Nucleus accumbens (tissue), 56 donors: ENCODE measurements around the gene ARL6IP6.
"Not testable (repeated sequence)": the region's sequence is repeated elsewhere in the genome, so short reads cannot be mapped to it uniquely, and the experiment has no call there.

Experiments used
- DNase-seq, 56 donors: peaks; one replicate each; lab custom pipeline; 2025; lab: John Stamatoyannopoulos, UW

ARL6IP6 gene

GRCh38 chr2:152720794-152721193, 2.4 kb downstream of the ARL6IP6 start:
- DNase-seq: no peak

DNA sequence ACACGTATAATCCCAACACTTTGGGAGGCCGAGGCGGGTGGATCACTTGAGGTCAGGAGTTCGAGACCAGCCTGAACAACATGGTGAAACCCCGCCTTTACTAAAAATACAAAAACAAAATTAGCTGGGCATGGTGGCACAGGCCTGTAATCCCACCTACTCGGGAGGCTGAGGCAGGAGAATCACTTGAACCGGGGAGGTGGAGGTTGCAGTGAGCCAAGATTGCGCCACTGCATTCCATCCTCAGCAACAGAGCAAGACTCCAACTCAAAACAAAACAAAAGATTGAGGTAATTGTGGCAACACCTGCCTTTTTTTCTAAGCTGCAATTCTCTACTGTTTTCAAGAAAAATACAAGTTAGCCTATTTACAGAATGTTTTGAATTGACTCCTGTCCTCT, 4.2 kb downstream of the ARL6IP6 start:
- not testable (repeated sequence) for DNase-seq

GRCh38 chr2:152723918-152724317, 5.5 kb downstream of the ARL6IP6 start:
- no peak for DNase-seq

GRCh38 chr2:152729844-152730243, 11.4 kb downstream of the ARL6IP6 start:
- no peak for DNase-seq

DNA sequence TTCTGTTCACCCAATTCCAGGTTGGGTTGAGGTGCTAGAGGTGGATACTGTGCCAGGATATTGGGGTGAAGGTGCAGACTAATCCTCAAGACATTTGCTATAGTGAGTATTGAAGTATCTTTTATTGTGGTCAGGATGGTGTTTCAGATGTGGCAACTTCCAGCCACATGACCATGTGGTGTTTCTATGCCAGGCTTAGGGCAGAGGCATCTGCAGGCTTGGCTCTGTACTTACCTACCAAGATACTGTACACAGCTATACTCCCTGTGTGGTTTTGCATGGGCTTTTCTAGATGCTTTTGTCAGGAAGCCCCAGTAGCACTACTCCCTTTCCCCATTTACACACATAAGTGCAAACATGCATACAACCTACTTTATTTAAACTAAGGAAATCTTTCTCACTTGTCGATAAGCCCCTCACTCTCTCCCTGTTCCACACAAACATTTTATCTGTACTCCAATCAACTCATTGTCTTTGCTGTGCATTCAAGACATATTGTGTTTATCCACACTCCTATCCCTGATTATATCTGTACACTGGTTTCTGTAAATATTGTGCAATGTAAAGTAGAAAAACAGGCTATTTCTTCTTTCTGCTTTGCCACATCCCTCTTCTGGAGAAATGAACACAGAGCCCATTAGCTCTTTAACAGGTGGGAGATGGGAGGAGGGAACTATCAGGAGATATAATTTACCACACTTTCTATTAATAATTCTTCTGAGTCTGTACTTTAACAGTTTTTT, 12.3 kb downstream of the ARL6IP6 start:
- DNase-seq: no peak

DNA sequence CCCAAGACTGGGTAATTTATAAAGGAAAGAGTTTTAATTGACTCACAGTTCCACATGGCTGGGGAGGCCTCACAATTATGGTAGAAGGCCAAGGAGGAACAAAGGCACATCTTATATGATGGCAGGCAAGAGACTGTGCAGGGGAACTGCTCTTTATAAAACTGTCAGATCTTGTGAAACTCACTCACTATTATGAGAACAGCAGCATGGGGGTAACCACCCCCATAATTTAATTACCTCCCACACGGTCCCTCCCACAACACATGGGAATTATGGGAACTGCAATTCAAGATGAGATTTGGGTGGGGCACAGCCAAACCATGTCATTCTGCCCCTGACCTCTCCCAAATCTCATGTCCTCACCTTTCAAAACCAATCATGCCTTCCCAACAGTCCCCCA, 19.1 kb downstream of the ARL6IP6 start:
- not testable (repeated sequence) for DNase-seq

DNA sequence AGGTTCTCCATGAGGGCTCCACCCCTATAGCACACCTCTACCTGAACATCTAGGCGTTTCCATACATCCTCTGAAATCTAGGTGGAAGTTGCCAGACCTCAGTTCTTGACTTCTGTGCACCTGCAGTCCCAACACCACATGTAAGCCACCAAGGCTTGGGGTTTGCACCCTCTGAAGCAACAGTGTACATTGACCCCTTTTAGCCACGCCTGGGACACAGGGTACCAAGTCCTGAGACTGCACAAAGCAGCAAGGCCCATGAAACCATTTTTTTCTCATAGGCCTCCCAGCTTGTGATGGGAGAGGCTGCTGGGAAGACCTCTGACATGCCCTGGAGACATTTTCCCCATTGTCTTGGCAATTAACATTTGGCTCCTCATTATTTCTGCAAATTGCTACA, 20.0 kb downstream of the ARL6IP6 start:
- no peak for DNase-seq

DNA sequence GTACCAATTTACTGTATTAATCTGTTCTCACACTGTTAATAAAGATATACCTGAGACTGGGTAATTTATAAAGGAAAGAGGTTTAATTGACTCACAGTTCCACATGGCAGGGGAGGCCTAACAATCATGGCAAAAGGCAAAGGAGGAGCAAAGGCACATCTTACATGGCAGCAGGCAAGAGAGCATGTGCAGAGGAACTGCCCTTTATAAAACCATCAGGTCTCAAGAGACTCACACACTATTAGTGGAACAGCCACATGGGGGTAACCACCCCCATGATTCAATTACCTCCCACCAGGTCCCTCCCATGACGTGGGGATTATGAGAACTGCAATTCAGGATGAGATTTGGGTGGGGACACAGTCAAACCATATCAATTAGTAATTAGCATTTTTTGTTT, 21.3 kb downstream of the ARL6IP6 start:
- not testable (repeated sequence) for DNase-seq

- DNase-seq: no peak
Observed at GRCh38 chr2:152740743-152741328, 22.4 kb downstream of the ARL6IP6 start.

- DNase-seq: no peak
Observed at GRCh38 chr2:152743002-152743401, 24.6 kb downstream of the ARL6IP6 start.

GRCh38 chr2:152747751-152748150, 29.3 kb downstream of the ARL6IP6 start:
- DNase-seq: not testable (repeated sequence)

DNA sequence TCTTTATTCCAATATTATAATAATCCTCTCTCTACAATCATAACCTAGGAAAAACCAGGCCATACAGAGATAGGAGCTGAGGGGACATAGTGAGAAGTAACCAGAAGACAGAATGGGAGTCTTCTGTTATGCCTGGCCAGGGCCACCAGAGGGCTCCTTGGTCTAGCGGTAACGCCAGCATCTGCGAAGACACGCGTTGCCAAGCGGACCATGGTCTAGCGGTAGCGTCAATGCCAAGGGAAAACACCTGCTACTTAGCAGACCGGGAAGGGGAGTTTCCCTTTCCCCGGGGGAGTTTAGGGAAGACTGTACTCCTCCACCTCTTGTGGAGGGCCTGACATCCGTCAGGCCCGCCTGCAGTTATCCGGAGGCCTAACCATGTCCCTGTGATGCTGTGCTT, 36.6 kb downstream of the ARL6IP6 start:
- DNase-seq: peak in 1 of 56 donors; percentile 0

- DNase-seq: no peak
Observed at GRCh38 chr2:152759290-152760072, 41.1 kb downstream of the ARL6IP6 start.

DNA sequence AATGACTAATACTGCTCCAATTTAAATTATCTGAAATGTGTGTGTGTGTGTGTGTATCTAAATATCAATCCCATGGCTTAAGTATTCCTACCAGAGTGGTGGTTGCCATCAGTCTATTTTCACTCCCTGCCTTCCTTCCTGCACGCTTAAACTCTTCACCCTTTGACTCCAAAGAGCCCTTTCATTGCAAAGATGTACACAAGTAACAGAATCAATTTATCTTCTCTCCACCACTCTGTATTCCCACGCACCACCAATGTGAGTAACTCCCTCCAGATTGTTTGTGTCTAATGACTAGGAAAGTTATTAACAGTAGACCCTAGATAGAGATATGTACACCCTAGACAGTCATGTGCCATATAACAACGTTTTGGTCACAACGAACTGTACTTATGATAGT, 42.8 kb downstream of the ARL6IP6 start:
- DNase-seq: no peak

DNA sequence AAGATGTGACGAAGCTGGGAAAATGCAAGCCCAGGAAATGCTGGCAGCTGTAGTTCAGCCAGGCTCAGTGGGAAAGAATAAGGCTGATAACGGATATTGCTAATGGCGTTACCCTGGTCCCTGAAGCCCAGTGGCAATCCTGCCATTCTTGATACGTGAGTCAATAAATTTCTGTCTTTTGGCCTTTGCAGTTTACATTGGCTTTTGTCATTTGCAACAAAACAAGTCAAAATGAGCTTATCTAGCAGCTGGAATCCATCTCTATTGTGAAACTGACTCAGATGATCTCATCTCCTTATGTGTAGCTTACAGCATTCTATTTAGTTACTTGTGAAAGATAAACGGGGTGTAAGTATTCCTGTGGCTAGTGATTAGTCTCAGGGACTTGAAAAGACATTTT, 43.8 kb downstream of the ARL6IP6 start:
- DNase-seq: no peak

DNA sequence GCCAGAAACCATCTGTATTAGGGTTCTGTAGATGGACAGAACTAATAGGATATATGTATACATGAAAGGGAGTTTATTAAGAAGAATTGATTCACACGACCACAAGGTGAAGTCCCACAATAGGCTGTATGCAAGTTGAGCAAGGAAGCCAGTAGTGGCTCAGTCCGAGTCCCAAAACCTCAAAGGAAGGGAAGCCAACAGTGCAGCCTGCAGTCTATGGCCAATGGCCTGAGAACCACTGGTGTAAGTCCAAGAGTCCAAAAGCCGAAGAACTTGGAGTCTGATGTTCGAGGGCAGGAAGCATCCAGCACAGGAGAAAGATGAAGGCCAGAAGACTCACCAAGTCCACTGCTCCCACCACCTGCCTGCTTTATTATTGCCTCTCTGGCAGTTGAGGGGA, 44.8 kb downstream of the ARL6IP6 start:
- not testable (repeated sequence) for DNase-seq

- DNase-seq: no peak
Observed at GRCh38 chr2:152763651-152764050, 45.2 kb downstream of the ARL6IP6 start.

DNA sequence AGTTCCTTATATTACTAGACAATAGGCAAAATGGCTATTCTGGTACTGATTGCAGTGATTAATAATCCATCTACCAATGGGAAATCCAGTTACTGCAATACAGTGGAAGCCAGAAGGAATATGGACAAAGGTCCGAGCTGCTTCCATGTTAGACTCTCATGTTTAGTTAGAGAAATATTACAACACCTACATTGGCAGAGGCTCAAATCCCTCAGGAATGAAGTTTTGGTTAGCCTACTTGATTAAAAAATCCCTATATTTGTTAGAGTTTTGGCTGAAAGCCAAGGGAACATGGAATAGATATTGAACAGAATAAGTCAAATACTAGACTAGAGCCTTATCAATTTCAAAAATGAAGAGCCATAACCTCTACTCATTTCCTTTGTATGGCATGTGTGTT, 48.5 kb downstream of the ARL6IP6 start:
- DNase-seq: no peak

DNA sequence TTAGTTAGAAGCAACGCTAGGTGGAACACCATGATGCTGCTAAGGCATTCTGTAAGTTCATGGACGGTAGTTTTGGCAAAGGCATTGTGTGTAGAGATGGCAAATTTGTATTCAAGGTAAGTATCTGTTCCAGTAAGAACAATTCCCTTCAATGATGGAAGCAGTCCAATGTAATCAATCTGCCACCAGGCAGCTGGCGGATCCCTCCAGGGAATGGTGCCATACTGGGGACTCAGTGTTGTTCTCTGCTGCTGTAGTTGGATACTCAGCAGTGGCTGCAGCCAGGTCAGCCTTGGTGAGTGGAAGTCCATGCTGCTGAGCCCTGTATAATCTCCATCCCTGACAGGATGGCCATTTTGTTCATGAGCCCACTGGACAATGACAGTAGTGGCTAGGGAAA, 62.8 kb downstream of the ARL6IP6 start:
- no peak for DNase-seq

DNA sequence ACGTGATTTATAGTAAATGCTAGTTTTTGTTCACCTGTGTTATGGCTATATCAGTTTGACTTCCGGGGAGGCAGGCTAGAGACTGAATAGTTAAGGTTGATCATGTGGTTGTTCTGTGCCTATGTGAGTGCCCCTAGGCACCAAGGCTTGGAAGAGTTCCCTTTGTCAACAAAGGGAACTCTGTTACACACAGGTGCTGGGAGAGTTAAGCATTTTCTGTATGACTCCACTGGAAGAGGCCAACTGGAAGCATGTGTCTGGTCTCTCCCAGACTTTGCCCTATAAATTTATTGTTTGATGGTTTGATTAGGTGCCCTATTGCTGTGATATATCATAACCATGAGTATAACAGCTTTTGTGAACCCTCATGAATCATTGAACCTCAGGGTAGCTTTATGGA, 63.8 kb downstream of the ARL6IP6 start:
- no peak for DNase-seq

- no peak for DNase-seq
Observed at GRCh38 chr2:152790883-152791282, 72.5 kb downstream of the ARL6IP6 start.

DNA sequence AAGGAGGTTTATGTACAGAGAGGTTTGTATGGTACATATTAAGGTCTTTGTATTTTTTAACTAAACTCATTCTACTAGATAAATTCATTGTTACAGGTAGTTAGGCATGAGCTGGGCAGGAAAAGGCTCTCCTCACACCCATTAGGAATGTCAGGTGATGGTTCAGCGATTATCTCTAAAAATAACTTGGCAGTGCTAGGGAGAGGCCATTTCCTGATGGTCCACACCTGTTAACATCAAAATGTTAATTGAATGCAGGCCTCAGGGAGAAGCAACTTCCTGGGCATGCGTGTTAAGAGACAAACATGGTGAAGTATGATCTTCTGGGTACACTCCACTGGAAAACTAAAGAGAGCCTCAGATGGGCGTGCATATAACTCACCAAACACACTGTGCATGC, 73.6 kb downstream of the ARL6IP6 start:
- no peak for DNase-seq
